GM12872 (cell line): ENCODE measurements around the gene RNASE7.

Experiments used
- CTCF ChIP-seq: IDR thresholded peaks from 3 replicates; pipeline ENCODE4 v1.5.1; 2011; ENCODE audit warnings: low read depth, mild to moderate bottlenecking, low read length, moderate library complexity; ENCODE audit not compliant: insufficient read depth

RNASE7 gene

GRCh38 chr14:21001218-21001617, 40.9 kb upstream of the RNASE7 start:
- TF ChIP-seq CTCF, result no peak

GRCh38 chr14:21003788-21004346, 38.3 kb upstream of the RNASE7 start:
- TF ChIP-seq CTCF, result no peak

GRCh38 chr14:21011136-21011535, 31.0 kb upstream of the RNASE7 start:
- no peak for TF ChIP-seq CTCF

- peak; percentile 84 for TF ChIP-seq CTCF
These were observed 27.4 kb upstream of the RNASE7 start for GRCh38 chr14:21014761-21015190.

- TF ChIP-seq CTCF, result no peak
These were observed 26.9 kb upstream of the RNASE7 start for GRCh38 chr14:21015312-21015711.

GRCh38 chr14:21016413-21017190, 25.6 kb upstream of the RNASE7 start:
- no peak for TF ChIP-seq CTCF

- no peak for TF ChIP-seq CTCF
These were observed 24.5 kb upstream of the RNASE7 start for GRCh38 chr14:21017528-21018245.
